ENCODE measurements around the gene CAPN5.
"Not testable (repeated sequence)": the region's sequence is repeated elsewhere in the genome, so short reads cannot be mapped to it uniquely, and the experiment has no call there.

Gene CAPN5

DNA sequence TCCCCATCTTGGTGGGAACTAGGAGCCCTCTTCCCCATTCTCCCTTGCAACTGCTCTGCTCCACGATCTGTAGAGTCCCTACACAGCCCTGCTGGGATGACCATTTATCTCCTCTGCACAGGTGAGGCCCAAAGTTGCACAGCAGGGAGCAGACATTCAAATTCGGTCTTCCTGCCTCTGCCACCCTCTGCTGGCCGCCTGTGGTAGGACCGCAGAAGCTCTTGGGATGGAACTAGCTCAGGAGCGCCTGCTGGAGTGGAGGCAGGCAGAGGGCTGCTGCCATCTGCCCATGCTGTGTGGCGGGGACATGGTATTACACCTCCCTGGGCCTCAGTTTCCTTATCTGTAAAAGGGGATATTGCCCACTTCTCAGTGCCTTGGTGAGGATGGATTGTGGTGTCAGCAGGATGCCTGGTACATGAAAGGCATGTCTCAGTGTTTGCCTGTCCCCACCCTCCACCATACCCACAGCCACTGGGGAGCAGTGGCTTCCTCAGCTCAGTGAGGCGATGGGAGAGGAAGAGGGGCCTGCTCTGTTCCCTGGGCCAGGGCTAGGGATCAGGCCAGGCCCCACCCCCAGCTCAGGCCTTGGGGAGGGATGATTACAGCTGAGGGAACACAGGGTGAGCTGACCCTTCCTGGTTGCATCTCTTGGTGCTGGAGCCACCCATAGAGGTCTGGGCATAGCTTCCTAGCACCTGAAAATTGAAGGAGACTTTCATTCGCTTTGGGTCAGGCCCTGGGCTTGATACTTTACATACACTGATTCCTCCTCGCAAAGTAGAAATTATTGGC lies 24.6 kb downstream of the CAPN5 start:
- Histone ChIP-seq H3K36me3 (peaks cover 0 to 15% (median 0%) of the 10 kb centered on the region in 11 experiments; a peak in 3 of 22 replicates), H4K20me1 (peaks cover 0 to 47% (median 4%) of the 10 kb centered on the region in 11 experiments; a peak in 6 of 22 replicates), H3K27me3 (no peaks in the 10 kb centered on the region), H3K4me1 (peaks cover 10 to 35% (median 30%) of the 10 kb centered on the region in 10 experiments), H3K4me2 (peak overlapping the region; percentile 3 to 71 (median 51); a peak in 18 of 22 replicates), H3K27ac (peak overlapping the region in 1 of 11 experiments; percentile 27; a peak in 1 of 22 replicates), H3K9ac (peak overlapping the region in 8 of 11 experiments; percentile 4 to 48 (median 28); a peak in 6 of 22 replicates), H3K4me3 (no peak overlapping the region), H3K9me3 (replicated peaks in 1 of 11) (no peaks in the 10 kb centered on the region)
- TF ChIP-seq Cebpa-rat (IDR thresholded peaks at IDR 0.05): no peak

GRCh38 chr11:77092382-77092781 lies 25.6 kb downstream of the CAPN5 start:
- H3K4me2 ChIP-seq: 0 out of 22 replicates have a peak overlapping the region, but pooled peaks of 1 of the 11 experiments have one; percentile 68
- H4K20me1 ChIP-seq: peaks cover 0 to 47% (median 4%) of the 10 kb centered on the region in 11 experiments; a peak in 6 of 22 replicates
- H3K4me3 ChIP-seq: no peak overlapping the region
- H3K27me3 ChIP-seq: no peaks in the 10 kb centered on the region
- H3K27ac ChIP-seq: no peak overlapping the region
- TF ChIP-seq Cebpa-rat (IDR thresholded peaks at IDR 0.05): no peak
- H3K4me1 ChIP-seq: peaks cover 0 to 25% (median 21%) of the 10 kb centered on the region in 10 experiments; a peak in 18 of 20 replicates
- peak overlapping the region in 4 of 11 experiments; percentile 9 to 48 (median 22); a peak in 1 of 22 replicates for H3K9ac ChIP-seq
- H3K9me3 ChIP-seq (replicated peaks in 1 of 11): no peaks in the 10 kb centered on the region
- H3K36me3 ChIP-seq: peaks cover 0 to 15% (median 0%) of the 10 kb centered on the region in 11 experiments; a peak in 3 of 22 replicates

DNA sequence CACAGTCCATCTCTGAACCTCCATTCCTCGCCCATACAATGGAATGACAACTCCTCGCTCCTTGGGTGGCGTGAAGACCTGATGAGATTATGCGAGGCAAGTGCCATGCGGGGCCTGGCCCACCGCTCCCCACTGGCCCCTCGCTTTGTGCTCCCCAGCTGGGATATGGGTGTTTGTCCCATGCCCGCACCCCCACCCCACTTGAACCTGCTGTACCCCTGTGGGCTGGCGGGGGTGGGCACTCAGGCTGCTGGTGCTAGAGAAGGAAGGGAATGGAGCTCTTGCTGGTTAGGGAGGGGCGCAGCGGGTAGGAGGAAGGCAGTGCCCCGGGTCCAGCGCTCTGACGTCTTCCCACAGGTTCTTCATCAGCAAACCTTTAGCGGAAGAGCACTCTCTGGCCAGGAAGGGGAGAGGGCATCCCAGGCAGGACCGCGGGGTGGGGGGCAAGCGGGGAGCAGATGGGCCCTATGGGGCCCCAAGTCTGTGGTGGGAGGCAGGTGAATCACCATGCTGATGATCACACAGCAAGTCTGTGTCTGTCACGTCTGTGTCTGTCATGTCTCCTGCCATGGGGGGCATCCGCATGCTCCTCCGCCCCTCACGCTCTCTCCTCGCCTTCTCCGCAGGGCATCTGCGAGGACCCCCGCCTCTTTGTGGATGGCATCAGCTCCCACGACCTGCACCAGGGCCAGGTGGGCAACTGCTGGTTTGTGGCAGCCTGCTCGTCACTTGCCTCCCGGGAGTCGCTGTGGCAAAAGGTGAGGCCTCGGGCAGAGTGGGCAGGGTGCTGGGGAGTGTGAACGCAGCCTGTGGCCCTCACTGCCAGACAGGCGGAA lies 26.5 kb downstream of the CAPN5 start:
- Histone ChIP-seq H3K4me3 (no peak overlapping the region), H3K27me3 (no peaks in the 10 kb centered on the region), H3K9ac (peak overlapping the region in 2 of 11 experiments; percentile 2 to 5; a peak in 1 of 22 replicates), H4K20me1 (peaks cover 0 to 47% (median 4%) of the 10 kb centered on the region in 11 experiments; a peak in 6 of 22 replicates), H3K27ac (no peak overlapping the region), H3K9me3 (replicated peaks in 1 of 11) (no peaks in the 10 kb centered on the region), H3K4me1 (peaks cover 0 to 25% (median 21%) of the 10 kb centered on the region in 10 experiments; a peak in 18 of 20 replicates), H3K36me3 (peaks cover 0 to 15% (median 0%) of the 10 kb centered on the region in 11 experiments; a peak in 3 of 22 replicates), H3K4me2 (no peak overlapping the region)
- TF ChIP-seq Cebpa-rat (IDR thresholded peaks at IDR 0.05): no peak

DNA sequence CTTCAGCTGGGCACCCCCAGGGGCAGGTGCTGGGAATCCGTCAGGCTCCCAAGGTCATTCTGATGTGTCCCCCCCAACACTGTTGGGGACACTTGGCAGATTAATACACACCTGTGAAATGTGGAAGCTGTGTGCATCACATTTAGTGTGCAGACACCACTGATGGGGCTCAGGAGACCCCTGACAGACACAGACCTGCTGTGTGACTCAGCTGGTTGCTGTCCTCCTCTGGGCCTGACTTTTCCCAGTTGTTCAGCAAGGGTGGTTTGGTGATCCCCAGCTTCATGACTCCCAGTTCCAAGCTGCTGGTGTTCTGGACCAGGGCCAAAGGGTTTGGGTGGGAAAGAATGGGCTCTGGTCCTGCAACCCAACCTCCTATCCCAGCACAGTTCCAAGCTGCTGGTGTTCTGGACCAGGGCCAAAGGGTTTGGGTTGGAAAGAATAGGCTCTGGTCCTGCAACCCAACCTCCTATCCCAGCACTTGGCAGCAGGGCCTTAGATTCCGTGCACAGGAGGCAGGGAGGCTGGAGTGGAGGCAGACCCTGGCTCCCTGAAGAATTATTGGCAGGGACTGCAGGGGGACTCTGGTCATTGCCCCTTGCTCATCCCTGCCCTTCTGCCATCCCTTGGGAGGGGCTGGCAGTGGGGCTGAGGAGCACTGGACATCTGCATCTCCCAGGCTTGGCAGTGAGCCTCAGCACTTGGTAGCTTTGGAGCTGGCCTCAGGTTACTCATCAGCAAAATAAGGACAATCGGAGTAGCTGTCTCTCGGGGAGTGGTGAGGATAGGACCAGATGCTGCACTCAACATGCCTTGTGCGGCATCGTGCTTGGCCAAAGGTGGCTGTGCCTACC lies 27.4 kb downstream of the CAPN5 start:
- H3K4me2 ChIP-seq: no peak overlapping the region
- H3K36me3 ChIP-seq: peaks cover 0 to 15% (median 0%) of the 10 kb centered on the region in 11 experiments; a peak in 3 of 22 replicates
- no peaks in the 10 kb centered on the region for H3K9me3 ChIP-seq (replicated peaks in 1 of 11)
- TF ChIP-seq Cebpa-rat (IDR thresholded peaks at IDR 0.05): no peak
- H3K4me3 ChIP-seq: no peak overlapping the region
- H4K20me1 ChIP-seq: peaks cover 0 to 40% (median 4%) of the 10 kb centered on the region in 11 experiments; a peak in 6 of 22 replicates
- H3K4me1 ChIP-seq: peaks cover 0 to 25% (median 21%) of the 10 kb centered on the region in 10 experiments; a peak in 18 of 20 replicates
- H3K27me3 ChIP-seq: no peaks in the 10 kb centered on the region
- H3K27ac ChIP-seq: no peak overlapping the region
- peak overlapping the region in 1 of 11 experiments; percentile 5; a peak in 1 of 22 replicates for H3K9ac ChIP-seq

DNA sequence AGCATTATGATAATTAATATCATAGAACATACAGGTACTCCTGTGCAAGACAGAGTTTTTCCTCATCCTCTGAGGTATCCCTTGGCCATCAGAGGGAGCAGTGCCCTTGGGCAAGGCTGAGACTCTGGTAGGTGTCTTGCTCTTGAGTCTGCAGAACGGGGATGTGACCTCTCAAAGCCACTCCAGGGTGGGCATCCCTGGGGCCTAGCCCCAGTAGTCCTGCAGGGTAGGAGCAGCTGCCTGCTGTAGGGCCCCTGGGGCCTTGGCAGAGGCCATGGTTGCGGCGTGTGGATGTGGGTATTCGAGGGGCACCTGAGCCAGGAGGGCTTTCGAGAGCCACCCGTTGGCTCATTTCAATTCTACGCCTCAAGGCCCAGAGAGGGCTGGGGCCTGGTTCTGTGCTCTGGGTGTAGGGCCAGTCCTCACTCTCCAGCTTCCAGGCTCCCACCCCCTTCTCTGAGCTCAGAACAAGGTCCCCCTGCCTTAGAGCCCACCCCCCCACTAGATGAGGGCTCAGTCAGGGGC lies 28.1 kb downstream of the CAPN5 start:
- peaks cover 0 to 33% (median 4%) of the 10 kb centered on the region in 11 experiments; a peak in 6 of 22 replicates for H4K20me1 ChIP-seq
- peaks cover 0 to 25% (median 21%) of the 10 kb centered on the region in 10 experiments; a peak in 18 of 20 replicates for H3K4me1 ChIP-seq
- H3K9ac ChIP-seq: no peak overlapping the region
- H3K4me3 ChIP-seq: no peak overlapping the region
- no peaks in the 10 kb centered on the region for H3K27me3 ChIP-seq
- peaks cover 0 to 15% (median 0%) of the 10 kb centered on the region in 11 experiments; a peak in 3 of 22 replicates for H3K36me3 ChIP-seq
- peaks cover 0 to 3% (median 0%) of the 10 kb centered on the region in 11 experiments; a peak in 1 of 22 replicates for H3K9me3 ChIP-seq (replicated peaks in 1 of 11)
- H3K4me2 ChIP-seq: no peak overlapping the region
- no peak for TF ChIP-seq Cebpa-rat (IDR thresholded peaks at IDR 0.05)
- no peak overlapping the region for H3K27ac ChIP-seq

DNA sequence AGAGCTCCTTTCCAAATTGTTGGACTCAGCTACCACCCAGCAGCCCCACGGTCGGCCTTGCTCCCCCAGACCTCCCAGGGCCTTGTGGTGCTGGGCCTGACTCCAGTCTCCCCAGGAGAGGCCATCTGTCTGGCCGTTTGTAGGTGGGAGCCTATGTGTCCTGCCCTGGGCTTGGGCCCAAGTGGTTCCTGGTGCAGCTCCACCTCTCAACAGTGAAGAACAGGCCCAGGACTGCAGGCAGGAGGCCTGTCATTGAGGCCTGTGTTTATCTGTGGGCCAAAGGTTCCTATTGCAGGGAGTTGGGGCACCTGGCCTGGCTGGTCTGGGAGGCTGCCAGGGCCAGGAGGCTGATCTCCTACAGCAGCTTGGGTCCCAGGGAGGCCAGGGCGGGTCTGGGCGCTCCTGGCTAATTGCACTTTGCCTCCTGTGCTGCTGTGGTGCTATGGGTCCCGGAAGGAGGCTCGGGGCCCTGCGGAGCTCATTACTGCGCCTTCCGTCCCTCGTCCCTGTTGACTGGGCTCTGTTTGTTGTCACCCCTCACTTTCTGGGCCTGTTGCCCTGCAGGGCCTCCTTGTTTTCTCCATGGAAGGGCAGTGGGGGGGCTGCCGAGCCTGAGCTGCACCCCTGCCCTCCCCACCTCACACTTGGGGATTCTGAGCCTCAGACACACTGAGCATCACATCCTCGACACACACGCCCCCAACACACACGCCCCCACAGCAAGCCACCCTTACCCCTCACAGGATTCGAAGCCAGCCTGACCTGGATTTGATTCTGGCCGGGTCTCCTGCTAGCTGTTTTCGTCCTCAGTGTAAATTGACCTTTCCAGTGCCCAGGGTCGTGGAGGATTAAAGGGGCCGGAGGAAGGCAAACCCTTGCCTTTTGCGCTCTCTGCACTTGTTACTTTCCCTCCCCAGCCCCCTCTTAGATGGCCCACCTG lies 29.1 kb downstream of the CAPN5 start:
- Histone ChIP-seq H3K4me3 (no peak overlapping the region), H4K20me1 (peaks cover 0 to 24% (median 2%) of the 10 kb centered on the region in 11 experiments; a peak in 4 of 22 replicates)

DNA sequence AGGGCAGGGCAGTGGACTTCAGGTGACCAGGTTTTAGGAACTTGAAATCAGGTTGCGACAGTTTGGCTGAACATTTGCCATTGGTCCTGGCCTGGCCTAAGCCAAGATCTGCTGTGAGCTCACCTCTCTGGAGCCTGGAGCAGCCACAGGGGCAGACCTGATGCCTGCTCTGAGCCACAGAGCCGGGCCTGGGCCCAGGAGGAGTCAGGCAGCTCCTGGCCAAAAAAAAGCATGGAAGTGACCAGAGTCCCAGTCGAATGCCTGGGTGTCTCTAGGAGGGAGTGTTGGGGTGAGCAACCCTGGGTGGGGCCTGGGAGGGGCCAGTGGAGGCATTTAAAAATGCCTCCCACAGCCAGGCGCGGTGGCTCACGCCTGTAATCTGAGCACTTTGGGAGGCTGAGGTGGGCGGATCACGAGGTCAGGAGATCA lies 29.8 kb downstream of the CAPN5 start:
- H3K27ac ChIP-seq: no peak overlapping the region
- peaks cover 0 to 13% (median 8%) of the 10 kb centered on the region in 10 experiments; a peak in 15 of 20 replicates for H3K4me1 ChIP-seq
- no peak overlapping the region for H3K9ac ChIP-seq
- no peak overlapping the region for H3K4me2 ChIP-seq
- H3K36me3 ChIP-seq: peaks cover 0 to 15% (median 0%) of the 10 kb centered on the region in 11 experiments; a peak in 3 of 22 replicates
- peaks cover 0 to 7% (median 0%) of the 10 kb centered on the region in 11 experiments; a peak in 1 of 22 replicates for H3K9me3 ChIP-seq (replicated peaks in 1 of 11)
- TF ChIP-seq Cebpa-rat (IDR thresholded peaks at IDR 0.05): no peak
- H3K4me3 ChIP-seq: no peak overlapping the region
- H4K20me1 ChIP-seq: peaks cover 0 to 23% (median 0%) of the 10 kb centered on the region in 11 experiments; a peak in 3 of 22 replicates
- no peaks in the 10 kb centered on the region for H3K27me3 ChIP-seq

More for the DNA sequence above, 29.1 kb downstream of the CAPN5 start:
- Histone ChIP-seq H3K27ac (no peak overlapping the region), H3K4me2 (no peak overlapping the region), H3K27me3 (no peaks in the 10 kb centered on the region), H3K36me3 (peaks cover 0 to 15% (median 0%) of the 10 kb centered on the region in 11 experiments; a peak in 3 of 22 replicates), H3K4me1 (peaks cover 0 to 17% (median 14%) of the 10 kb centered on the region in 10 experiments; a peak in 18 of 20 replicates), H3K9ac (no peak overlapping the region), H3K9me3 (replicated peaks in 1 of 11) (peaks cover 0 to 7% (median 0%) of the 10 kb centered on the region in 11 experiments; a peak in 1 of 22 replicates)
- TF ChIP-seq Cebpa-rat (IDR thresholded peaks at IDR 0.05): no peak

- not testable (repeated sequence) for H3K9me3 ChIP-seq (replicated peaks in 1 of 11); H3K9ac ChIP-seq; H3K4me2 ChIP-seq; H3K27me3 ChIP-seq; H3K27ac ChIP-seq; H3K4me3 ChIP-seq
- peaks cover 0 to 15% (median 0%) of the 10 kb centered on the region in 11 experiments; a peak in 3 of 22 replicates for H3K36me3 ChIP-seq
- peaks cover 0 to 13% (median 9%) of the 10 kb centered on the region in 10 experiments; a peak in 15 of 20 replicates for H3K4me1 ChIP-seq
- peaks cover 0 to 23% (median 0%) of the 10 kb centered on the region in 11 experiments; a peak in 2 of 22 replicates for H4K20me1 ChIP-seq
Measured at GRCh38 chr11:77097180-77097579, 30.4 kb downstream of the CAPN5 start.
